Measurements from ENCODE around the gene EGFL8.
A peak's percentile ranks its signal among the peaks of the same experiment; 100 is the strongest.

GRCh38 chr6:32195902-32196681 is 31.7 kb downstream of the EGFL8 start:
- TF ChIP-seq CTCF (IDR thresholded peaks at IDR 0.05), result no peak
- peak; percentile 98 for TF ChIP-seq POLR2A (IDR thresholded peaks at IDR 0.05)

All from Peyer's patch (tissue), 4 donors.